OCI-LY1 (cell line): ENCODE results near the gene CSMD2.

ENCODE experiments used
- H2AFZ ChIP-seq: fragments of 200-600 bp; sonication (generic), shearing (Covaris generic); 2 replicates; pipeline ENCODE4 v1.6.0; 2014; ENCODE audit warnings: antibody characterized with exemption, mild to moderate bottlenecking, low read length
- H3F3A ChIP-seq: fragments of 200-600 bp; sonication (generic), shearing (Covaris generic); 2 replicates; pipeline ENCODE4 v1.6.0; 2014; ENCODE audit warnings: mild to moderate bottlenecking, antibody characterized with exemption, low read length, moderate library complexity; ENCODE audit not compliant: insufficient read depth
- H3K27ac ChIP-seq: fragments of 200-600 bp; sonication (generic); 2 replicates; pipeline ENCODE4 v1.5.1; 2014; ENCODE audit warnings: low read length, mixed run types, mild to moderate bottlenecking, low read depth; ENCODE audit not compliant: poor library complexity, severe bottlenecking
- H3K27me3 ChIP-seq: fragments of 200-600 bp; sonication (generic); 2 replicates; pipeline ENCODE4 v1.6.0; 2014; ENCODE audit warnings: antibody characterized with exemption, mild to moderate bottlenecking, low read length, moderate library complexity; ENCODE audit not compliant: insufficient read depth
- H3K36me3 ChIP-seq: fragments of 200-600 bp; sonication (generic); 2 replicates; pipeline ENCODE4 v1.6.1; 2014; ENCODE audit warnings: mild to moderate bottlenecking, antibody characterized with exemption, low read length, moderate library complexity, mixed read lengths; ENCODE audit not compliant: insufficient read depth
- H3K4me1 ChIP-seq: fragments of 200-600 bp; sonication (generic); 2 replicates; pipeline ENCODE4 v1.5.1; 2014; ENCODE audit warnings: mild to moderate bottlenecking, low read length, moderate library complexity; ENCODE audit not compliant: insufficient read depth, severe bottlenecking
- H3K4me2 ChIP-seq: fragments of 200-600 bp; sonication (generic), shearing (Covaris generic); 2 replicates; pipeline ENCODE4 v1.6.1; 2014; ENCODE audit warnings: low read length
- H3K4me3 ChIP-seq: fragments of 200-600 bp; sonication (generic); 2 replicates; pipeline ENCODE4 v1.5.1; 2014; ENCODE audit warnings: low read length, low read depth, mild to moderate bottlenecking, mixed read lengths; ENCODE audit not compliant: poor library complexity, severe bottlenecking
- H3K79me2 ChIP-seq: fragments of 200-600 bp; shearing (Covaris generic); 2 replicates; pipeline ENCODE4 v1.6.1; 2016; ENCODE audit warnings: mixed run types, low read length, mixed read lengths; ENCODE audit not compliant: insufficient read depth
- H3K9ac ChIP-seq: fragments of 200-600 bp; sonication (generic), shearing (Covaris generic); 2 replicates; pipeline ENCODE4 v1.6.1; 2014; ENCODE audit warnings: mild to moderate bottlenecking, low read length, mixed read lengths
- H3K9me2 ChIP-seq: fragments of 200-600 bp; sonication (generic), shearing (Covaris generic); 2 replicates; pipeline ENCODE4 v1.6.1; 2014; ENCODE audit warnings: low read depth, mild to moderate bottlenecking, low read length, mixed read lengths
- H3K9me3 ChIP-seq: fragments of 200-600 bp; shearing (Covaris generic); 2 replicates; pipeline ENCODE4 v1.6.1; 2014; ENCODE audit warnings: low read length, mixed read lengths
- H4K20me1 ChIP-seq: fragments of 200-600 bp; sonication (generic), shearing (Covaris generic); 2 replicates; pipeline ENCODE4 v1.6.0; 2016; ENCODE audit warnings: mild to moderate bottlenecking, low read length; ENCODE audit not compliant: insufficient read depth
- EZH2 ChIP-seq: fragments of 200-600 bp; sonication (generic), shearing (Covaris generic); IDR thresholded peaks from 2 replicates; pipeline ENCODE4 v1.8.0; 2017; ENCODE audit warnings: borderline replicate concordance, mixed run types, mild to moderate bottlenecking, antibody characterized with exemption, low read length, moderate library complexity, mixed read lengths
- TF ChIP-seq, protein P1 (sequence below): fragments of 200-600 bp; sonication (generic), shearing (Covaris generic); IDR thresholded peaks from 2 replicates; pipeline ENCODE4 v1.5.1; 2017; ENCODE audit warnings: mild to moderate bottlenecking, antibody characterized with exemption, low read length, moderate library complexity, mixed read lengths

Gene CSMD2

DNA sequence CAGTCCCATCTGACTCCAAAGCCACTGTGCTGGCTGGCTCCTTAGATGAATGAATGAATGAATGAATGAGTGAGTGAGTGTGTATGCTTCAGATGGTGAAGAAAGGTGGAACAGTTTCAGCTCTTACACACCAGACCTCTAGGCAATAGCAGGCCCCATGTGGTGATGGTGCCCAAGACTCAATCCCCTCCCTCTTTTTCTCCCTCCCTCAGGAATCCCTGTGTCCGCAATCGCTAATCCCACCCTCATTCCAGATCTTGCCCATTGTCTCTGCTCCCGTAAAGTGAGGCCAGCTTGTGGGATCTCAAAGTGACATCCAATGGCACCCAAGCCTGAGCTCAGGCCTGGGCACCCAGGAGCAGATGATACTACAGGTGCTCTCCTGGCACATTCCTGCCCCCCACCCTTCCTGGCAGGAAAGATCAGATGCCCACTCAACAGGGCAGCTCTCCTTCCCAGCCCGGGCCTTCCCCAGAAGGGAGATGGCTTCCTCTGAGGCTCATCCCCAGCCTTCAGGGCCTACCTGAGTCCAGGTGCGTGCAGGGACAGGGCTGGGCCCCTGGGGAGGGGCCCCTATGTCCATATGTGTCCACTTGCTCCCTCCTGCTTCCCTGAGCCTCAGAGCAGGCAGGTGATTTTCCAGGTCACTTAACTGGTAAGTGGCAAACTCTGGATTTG lies 194.7 kb downstream of the CSMD2 start:
- H3K4me3 ChIP-seq: no peak overlapping the region
- no peaks in the 10 kb centered on the region for H3K79me2 ChIP-seq
- H3K4me2 ChIP-seq: no peak overlapping the region
- no peaks in the 10 kb centered on the region for H3K9me2 ChIP-seq
- no peak overlapping the region for H2AFZ ChIP-seq
- no peaks in the 10 kb centered on the region for H4K20me1 ChIP-seq
- H3K27ac ChIP-seq: no peak overlapping the region
- no peaks in the 10 kb centered on the region for H3K27me3 ChIP-seq
- H3F3A ChIP-seq: no peaks in the 10 kb centered on the region
- TF ChIP-seq, protein P1, sequence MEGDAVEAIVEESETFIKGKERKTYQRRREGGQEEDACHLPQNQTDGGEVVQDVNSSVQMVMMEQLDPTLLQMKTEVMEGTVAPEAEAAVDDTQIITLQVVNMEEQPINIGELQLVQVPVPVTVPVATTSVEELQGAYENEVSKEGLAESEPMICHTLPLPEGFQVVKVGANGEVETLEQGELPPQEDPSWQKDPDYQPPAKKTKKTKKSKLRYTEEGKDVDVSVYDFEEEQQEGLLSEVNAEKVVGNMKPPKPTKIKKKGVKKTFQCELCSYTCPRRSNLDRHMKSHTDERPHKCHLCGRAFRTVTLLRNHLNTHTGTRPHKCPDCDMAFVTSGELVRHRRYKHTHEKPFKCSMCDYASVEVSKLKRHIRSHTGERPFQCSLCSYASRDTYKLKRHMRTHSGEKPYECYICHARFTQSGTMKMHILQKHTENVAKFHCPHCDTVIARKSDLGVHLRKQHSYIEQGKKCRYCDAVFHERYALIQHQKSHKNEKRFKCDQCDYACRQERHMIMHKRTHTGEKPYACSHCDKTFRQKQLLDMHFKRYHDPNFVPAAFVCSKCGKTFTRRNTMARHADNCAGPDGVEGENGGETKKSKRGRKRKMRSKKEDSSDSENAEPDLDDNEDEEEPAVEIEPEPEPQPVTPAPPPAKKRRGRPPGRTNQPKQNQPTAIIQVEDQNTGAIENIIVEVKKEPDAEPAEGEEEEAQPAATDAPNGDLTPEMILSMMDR: no peak
- no peak for TF ChIP-seq EZH2
- no peaks in the 10 kb centered on the region for H3K36me3 ChIP-seq
- no peaks in the 10 kb centered on the region for H3K9me3 ChIP-seq
- H3K4me1 ChIP-seq: no peaks in the 10 kb centered on the region
- no peak overlapping the region for H3K9ac ChIP-seq

DNA sequence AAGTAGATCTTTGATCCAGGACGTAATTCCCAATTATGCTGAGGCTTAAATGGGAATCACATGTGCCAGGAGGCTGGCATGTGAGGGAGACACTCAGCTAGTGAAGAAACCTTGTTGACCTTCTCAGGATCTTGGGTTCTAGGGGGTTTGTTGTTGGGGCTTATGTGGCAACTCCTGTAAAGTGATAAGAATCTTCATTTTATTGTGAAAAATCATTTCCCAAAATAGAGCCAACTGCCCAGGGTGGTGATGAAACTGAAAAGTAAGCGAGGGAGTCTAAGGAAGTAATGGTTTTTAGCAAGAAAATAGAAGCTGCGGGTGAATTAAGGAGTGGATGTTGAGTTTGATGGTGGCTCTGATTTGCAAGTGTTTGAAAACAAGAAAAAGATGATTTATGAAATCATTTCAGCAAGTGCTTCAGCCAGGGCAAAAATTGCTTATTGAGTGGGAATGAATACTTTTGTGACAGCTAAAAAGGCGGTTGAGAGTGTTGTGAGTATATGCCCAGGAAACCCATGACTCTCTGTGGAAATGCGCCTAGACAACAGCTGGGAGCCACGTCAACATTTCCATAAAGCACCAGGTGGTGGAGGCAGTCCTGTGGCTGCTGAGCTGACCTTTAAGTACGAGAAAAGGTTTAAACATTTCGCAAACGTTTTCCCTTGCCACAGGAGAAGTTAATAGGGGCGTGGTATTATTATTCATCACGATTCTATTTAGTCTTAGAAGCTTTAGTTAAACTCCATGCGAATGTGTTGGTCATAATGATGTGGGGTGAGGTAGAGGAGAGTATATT lies 198.5 kb downstream of the CSMD2 start:
- no peaks in the 10 kb centered on the region for H3F3A ChIP-seq
- H3K27ac ChIP-seq: no peak overlapping the region
- no peaks in the 10 kb centered on the region for H3K9me2 ChIP-seq
- H3K36me3 ChIP-seq: no peaks in the 10 kb centered on the region
- no peaks in the 10 kb centered on the region for H3K9me3 ChIP-seq
- no peaks in the 10 kb centered on the region for H3K4me1 ChIP-seq
- H3K79me2 ChIP-seq: no peaks in the 10 kb centered on the region
- TF ChIP-seq EZH2: no peak
- TF ChIP-seq, protein P1: no peak
- no peak overlapping the region for H3K4me2 ChIP-seq
- no peak overlapping the region for H3K9ac ChIP-seq
- no peak overlapping the region for H3K4me3 ChIP-seq
- H3K27me3 ChIP-seq: no peaks in the 10 kb centered on the region
- no peak overlapping the region for H2AFZ ChIP-seq
- no peaks in the 10 kb centered on the region for H4K20me1 ChIP-seq

DNA sequence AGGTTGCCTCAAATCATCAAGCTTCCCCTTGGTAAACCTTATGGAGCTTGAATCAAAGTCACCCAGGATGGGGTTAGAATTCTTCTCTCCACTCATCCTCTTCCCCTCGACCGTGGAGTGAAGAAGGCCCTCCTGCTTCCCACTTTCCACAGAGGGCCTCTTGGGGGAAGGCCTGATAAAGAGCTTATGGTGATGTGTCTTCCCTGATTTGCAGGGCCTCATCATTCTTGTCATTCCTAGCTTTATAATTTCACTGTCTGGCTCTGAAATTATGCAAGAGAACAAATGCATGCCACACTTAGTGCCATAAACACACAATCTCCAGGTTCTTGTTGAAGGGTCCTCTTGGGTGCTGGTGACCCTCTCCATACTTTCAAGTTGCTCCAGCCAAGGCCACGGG lies 199.9 kb downstream of the CSMD2 start:
- H3K4me2 ChIP-seq: no peak overlapping the region
- H3K27me3 ChIP-seq: no peaks in the 10 kb centered on the region
- H3K4me1 ChIP-seq: no peaks in the 10 kb centered on the region

More for the DNA sequence above, 199.9 kb downstream of the CSMD2 start:
- Histone ChIP-seq H3K9me3 (no peaks in the 10 kb centered on the region), H3K36me3 (no peaks in the 10 kb centered on the region), H3K9ac (no peak overlapping the region), H3K27ac (no peak overlapping the region), H2AFZ (no peak overlapping the region), H3F3A (no peaks in the 10 kb centered on the region), H3K9me2 (no peaks in the 10 kb centered on the region), H3K4me3 (no peak overlapping the region), H3K79me2 (no peaks in the 10 kb centered on the region), H4K20me1 (no peaks in the 10 kb centered on the region)
- TF ChIP-seq EZH2: no peak
- TF ChIP-seq, protein P1: no peak
